Psoas muscle (tissue), 8 donors: ENCODE results near the gene UQCRH. TPM values are rescaled to one million over a fixed set of nuclear protein-coding genes. Genes with fewer than 3 reads are reported as not detected.

Experiments used
- ATAC-seq, 4 donors: fragments of 200-7000 bp; cut with Tn5 transposase; one replicate each; pipeline ENCODE4 v1.9.1; 2020; ENCODE audit warnings: moderate library complexity in 3 of 4, mild to moderate bottlenecking in 2 of 4
- DNase-seq, 2 donors: peaks; one replicate each; pipeline ENCODE4 v3.0.0-alpha.2; 2020
- H3K27ac ChIP-seq: fragments of 200-600 bp; one replicate; pipeline ENCODE4 v1.8.0; 2022
- H3K27me3 ChIP-seq, 3 donors: fragments of 200-600 bp in 1 of 3; one replicate each; pipeline versions ENCODE4 v1.6.1 to v1.8.0; 2013 to 2022; ENCODE audit warnings: low read length in 2 of 3, mild to moderate bottlenecking in 2 of 3, moderate library complexity in 1 of 3; ENCODE audit not compliant: insufficient read depth in 3 of 3
- H3K36me3 ChIP-seq, 2 donors: fragments of 200-600 bp in 1 of 2; one replicate each; pipeline versions ENCODE4 v1.6.1 to v1.8.0; 2013 to 2022; ENCODE audit warnings: low read depth in 1 of 2, mild to moderate bottlenecking in 1 of 2, moderate library complexity in 1 of 2; ENCODE audit not compliant: insufficient read depth in 1 of 2
- H3K4me1 ChIP-seq: fragments of 200-600 bp; one replicate; pipeline ENCODE4 v1.8.0; 2022
- H3K4me3 ChIP-seq: fragments of 200-600 bp; one replicate; pipeline ENCODE4 v1.8.0; 2022; ENCODE audit warnings: mild to moderate bottlenecking
- H3K9me3 ChIP-seq: fragments of 200-600 bp; one replicate; pipeline ENCODE4 v1.8.0; 2022
- WGBS, 3 donors: extraction: QIAGEN DNeasy Blood & Tissue Kit; methylation state at CpG; one replicate each; pipeline versions ENCODE4 v1.1.6 to v1.1.7; 2013; 5-methylcytosine and 5-hydroxymethylcytosine counted together
- intact Hi-C, 2 donors: fragments of 100-400 bp; cut with DNase I; formaldehyde crosslinking; loops; one replicate each; pipeline versions ENCODE4 v1.11.0 to v1.14.2; 2022
- polyA plus RNA-seq, 3 donors: library from polyadenylated mRNA; stranded (reverse); fragments of 200-250 nt; gene quantifications; one replicate each; pipeline ENCODE4 v1.2.3, GENCODE V29; 2013
- total RNA-seq, 4 donors: library from RNA; stranded (reverse); fragmentation: NEBNext Ultra II Directional in 2 of 4; extraction: Animal tissue kit (Norgen Biotek cat#: 25700) in 2 of 4; gene quantifications; one replicate each; pipeline versions ENCODE4 v1.2.1 to v1.2.4, GENCODE V29; 2021 to 2023
- TF ChIP-seq, protein P1 (sequence below): fragments of 200-600 bp; IDR thresholded peaks from one replicate; pipeline ENCODE4 v1.8.0; 2022; ENCODE audit warnings: antibody characterized with exemption
- donor health status: healthy with polysubstance abuse.
- donor health status: DM: no; HTN: no; CAD: no; lungs with moderate emphysema.
- donor health status: Bipolar disorder and iron deficiency.
- donor health status: healthy.
- donor health status: DM: yes; HTN: yes; CAD: no.
- donor health status: DM: no; HTN: no; CAD: no.
- donor health status: DM: no; HTN: no; CAD: no.
- donor health status: DM: yes; HTN: yes; CAD: no.

The UQCRH gene
- total and polyA plus RNA-seq, 7 donors, result 267 to 1,297 (median 440) TPM

DNA sequence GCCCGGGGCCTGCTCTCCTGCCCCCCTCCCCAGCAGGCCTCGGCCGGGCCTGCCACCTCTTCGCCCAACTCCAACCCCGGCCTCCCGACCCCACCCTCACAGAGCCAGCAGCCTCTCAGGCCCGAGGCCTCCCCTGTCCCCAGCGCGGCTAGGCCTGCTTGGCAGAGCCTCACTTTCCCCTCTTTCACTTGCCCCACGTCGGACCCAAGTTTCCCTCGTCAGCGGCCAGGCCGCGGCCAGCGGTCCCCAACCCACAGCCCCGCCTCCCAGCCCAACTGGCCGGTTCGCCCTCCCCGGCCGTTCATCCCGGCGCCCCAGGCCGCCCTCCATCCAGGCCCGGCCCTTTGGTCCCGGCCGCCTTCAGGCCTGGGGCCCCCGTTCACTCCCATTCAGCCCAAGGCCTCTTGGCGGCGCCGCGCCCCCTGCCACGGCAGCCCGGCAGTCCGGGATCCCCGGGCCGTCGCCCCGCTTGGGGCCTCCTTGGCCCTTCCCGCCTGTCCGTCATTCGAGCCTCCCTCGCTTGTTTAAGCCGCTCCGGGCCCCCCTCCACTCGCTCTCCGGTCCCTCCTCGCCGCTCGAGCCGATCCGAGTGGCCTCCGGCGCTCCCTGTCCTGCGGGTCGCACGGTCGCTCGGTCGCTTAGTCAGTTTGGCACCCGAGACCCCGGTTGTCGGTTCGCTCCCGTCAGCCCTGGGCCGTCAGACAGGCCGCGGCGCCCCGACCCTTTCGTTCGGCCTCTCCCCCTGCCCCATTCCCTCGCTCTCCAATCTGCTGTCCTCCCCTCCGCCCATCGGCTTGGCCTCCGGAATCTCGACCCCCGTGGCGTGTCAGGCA is 1.5 kb upstream of the UQCRH start:
- peaks cover 58% of the 10 kb centered on the region for H3K4me1 ChIP-seq
- peak overlapping the region; percentile 100 for H3K4me3 ChIP-seq
- H3K27ac ChIP-seq, result peak overlapping the region; percentile 98
- H3K27me3 ChIP-seq, result no peaks in the 10 kb centered on the region
- intact Hi-C loops, result loop anchor here (2.0 kb wide), 2 partner anchors 15 to 47 kb away; no protein-coding TSS in a partner anchor
- peak; percentile 15 to 48 (median 30) for ATAC-seq
- TF ChIP-seq, protein P1, sequence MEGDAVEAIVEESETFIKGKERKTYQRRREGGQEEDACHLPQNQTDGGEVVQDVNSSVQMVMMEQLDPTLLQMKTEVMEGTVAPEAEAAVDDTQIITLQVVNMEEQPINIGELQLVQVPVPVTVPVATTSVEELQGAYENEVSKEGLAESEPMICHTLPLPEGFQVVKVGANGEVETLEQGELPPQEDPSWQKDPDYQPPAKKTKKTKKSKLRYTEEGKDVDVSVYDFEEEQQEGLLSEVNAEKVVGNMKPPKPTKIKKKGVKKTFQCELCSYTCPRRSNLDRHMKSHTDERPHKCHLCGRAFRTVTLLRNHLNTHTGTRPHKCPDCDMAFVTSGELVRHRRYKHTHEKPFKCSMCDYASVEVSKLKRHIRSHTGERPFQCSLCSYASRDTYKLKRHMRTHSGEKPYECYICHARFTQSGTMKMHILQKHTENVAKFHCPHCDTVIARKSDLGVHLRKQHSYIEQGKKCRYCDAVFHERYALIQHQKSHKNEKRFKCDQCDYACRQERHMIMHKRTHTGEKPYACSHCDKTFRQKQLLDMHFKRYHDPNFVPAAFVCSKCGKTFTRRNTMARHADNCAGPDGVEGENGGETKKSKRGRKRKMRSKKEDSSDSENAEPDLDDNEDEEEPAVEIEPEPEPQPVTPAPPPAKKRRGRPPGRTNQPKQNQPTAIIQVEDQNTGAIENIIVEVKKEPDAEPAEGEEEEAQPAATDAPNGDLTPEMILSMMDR, result peak; percentile 24
- WGBS, 3 donors, result 0 to 1% (median 0%) methylated on average over 62 to 79 of the region's 79 CpGs
- H3K9me3 ChIP-seq, result no peaks in the 10 kb centered on the region
- peaks cover 3 to 19% of the 10 kb centered on the region in 2 donors for H3K36me3 ChIP-seq
- DNase-seq, result peak; percentile 63 to 74

DNA sequence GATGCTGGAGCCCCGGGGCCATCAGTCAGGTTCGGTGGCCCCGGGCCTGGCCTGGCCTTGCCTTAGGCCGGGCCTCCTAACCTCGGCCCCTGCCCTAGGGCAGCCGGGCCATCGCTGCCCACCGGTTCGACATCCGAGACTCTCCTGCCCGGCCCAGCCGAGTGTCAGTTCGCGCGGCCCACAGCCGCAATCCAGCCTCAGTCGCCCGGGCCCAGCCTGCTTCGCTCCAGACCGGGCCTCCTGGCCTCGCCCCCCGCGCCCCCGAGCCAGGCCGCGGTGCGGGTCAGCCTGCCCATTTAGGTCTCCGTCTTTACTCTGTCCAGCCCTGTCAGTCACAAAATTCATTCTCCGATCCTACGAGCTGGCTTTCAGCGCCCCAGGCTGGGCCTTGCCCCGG is 859 bp upstream of the UQCRH start:
- Histone ChIP-seq H3K27ac (peak overlapping the region; percentile 98), H3K36me3 (peaks cover 0 to 18% of the 10 kb centered on the region in 2 donors), H3K9me3 (no peaks in the 10 kb centered on the region), H3K4me1 (peaks cover 65% of the 10 kb centered on the region), H3K27me3 (no peaks in the 10 kb centered on the region), H3K4me3 (peak overlapping the region; percentile 100)
- DNase-seq (peak in 1 of 2 donors; percentile 45), ATAC-seq (peak; percentile 34 to 54 (median 41))
- TF ChIP-seq, protein P1, result no peak
- WGBS, 3 donors, result 1% methylated on average over 22 to 32 of the region's 32 CpGs
- intact Hi-C loops, result loop anchor here (1.0 to 2.0 kb wide), 3 partner anchors 16 to 46 kb away; partner anchors contain the start of gene NSUN4 (in 1 of the 2)

DNA sequence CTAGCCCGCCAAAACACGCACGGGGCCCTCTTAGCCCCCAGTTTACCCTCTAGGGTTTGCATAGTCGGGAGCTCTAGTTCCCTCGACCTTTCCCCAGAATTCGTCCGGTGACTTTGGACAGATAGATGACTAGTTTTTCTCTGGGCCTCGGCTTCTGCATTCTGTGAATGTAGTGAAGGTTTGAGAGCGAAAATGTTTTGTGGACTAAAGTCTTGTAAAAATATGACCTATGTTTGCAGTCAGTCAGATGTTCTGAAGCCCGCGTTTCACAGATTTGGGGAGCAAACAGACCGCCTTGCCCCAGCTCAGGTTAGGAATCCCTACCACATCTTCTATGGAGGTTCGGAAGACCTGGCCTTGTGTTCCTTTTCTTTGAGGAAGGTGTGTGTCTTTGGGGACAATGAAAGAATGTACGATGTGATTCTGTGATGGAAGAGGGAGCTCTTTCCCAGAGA is 401 bp downstream of the UQCRH start:
- ATAC-seq, result no peak

DNA sequence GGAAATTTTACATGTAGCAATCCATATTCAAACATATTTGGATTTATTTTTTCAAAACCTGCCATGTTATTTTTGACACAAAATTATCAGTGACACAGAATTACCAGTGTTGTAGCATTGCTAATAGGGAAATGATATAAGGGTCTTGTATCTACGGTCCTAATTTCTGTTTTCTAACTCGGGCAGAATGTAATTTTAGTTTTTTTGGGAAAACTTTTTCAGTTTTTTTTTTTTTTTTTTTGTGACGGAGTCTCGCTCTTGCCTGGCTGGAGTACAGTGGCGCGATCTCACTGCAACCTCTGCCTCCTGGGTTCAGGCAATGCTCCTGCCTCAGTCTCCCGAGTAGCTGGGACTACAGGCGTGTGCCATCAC is 2.6 kb downstream of the UQCRH start:
- 91 to 92% (median 92%) methylated on average over 8 of the region's 8 CpGs for whole genome bisulfite sequencing, 3 donors
- Histone ChIP-seq H3K4me1 (peaks cover 38% of the 10 kb centered on the region), H3K27ac (no peak overlapping the region), H3K27me3 (no peaks in the 10 kb centered on the region), H3K4me3 (peak overlapping the region; percentile 27), H3K36me3 (peaks cover 10 to 38% of the 10 kb centered on the region in 2 donors), H3K9me3 (no peaks in the 10 kb centered on the region)
- intact Hi-C loops, result no loop called here
- TF ChIP-seq, protein P1, result no peak
- ATAC-seq (no peak), DNase-seq (no peak)

More for the DNA sequence above, 401 bp downstream of the UQCRH start:
- Histone ChIP-seq H3K36me3 (peaks cover 7 to 16% of the 10 kb centered on the region in 2 donors), H3K27me3 (no peaks in the 10 kb centered on the region), H3K9me3 (no peaks in the 10 kb centered on the region), H3K4me1 (peaks cover 61% of the 10 kb centered on the region), H3K27ac (peak overlapping the region; percentile 98), H3K4me3 (peak overlapping the region; percentile 100)
- TF ChIP-seq, protein P1, result no peak
- 0 to 1% (median 0%) methylated on average over 14 of the region's 14 CpGs for WGBS, 3 donors
- no peak for DNase-seq
- intact Hi-C loops, result loop anchor here (1.0 to 2.0 kb wide), 3 partner anchors 17 to 45 kb away; partner anchors contain the start of gene NSUN4 (in 1 of the 2)
